Erythroblast (primary cell): ENCODE data around the gene TBCE.
"Not testable (repeated sequence)": the region's sequence is repeated elsewhere in the genome, so short reads cannot be mapped to it uniquely, and the experiment has no call there.

Experiments
- DNase-seq, 2 experiments: peaks; one replicate each; lab custom pipeline; 2025; lab: John Stamatoyannopoulos, UW
- GATA1 ChIP-seq: IDR thresholded peaks from 2 replicates; pipeline ENCODE4 v1.6.1; 2011; ENCODE audit warnings: low read depth, mild to moderate bottlenecking, control low read depth, low read length, moderate library complexity
- POLR2A ChIP-seq: IDR thresholded peaks from 2 replicates; pipeline ENCODE4 v1.6.1; 2011; ENCODE audit warnings: mild to moderate bottlenecking, low read length

TBCE gene

DNA sequence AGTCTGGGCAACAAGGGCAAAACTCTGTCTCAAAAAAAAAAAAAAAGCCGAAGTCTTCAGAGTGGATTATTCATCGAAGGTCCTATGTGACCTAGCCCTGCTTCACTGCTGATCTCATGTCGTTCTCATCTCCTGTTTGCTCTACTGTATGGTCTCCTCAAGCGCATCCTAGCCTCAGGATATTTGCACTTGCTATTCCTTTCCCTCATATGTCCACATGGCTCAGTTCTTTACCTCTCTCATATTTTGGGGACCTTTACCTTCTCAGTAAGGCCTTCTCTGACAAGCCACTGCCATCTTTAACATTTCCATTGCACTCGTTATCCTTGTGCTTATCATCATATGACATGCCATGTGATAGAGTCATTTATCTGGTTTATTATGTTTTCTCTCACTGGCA is 2.6 kb downstream of the TBCE start:
- peak in 1 of 2 experiments; percentile 11 for DNase-seq
- TF ChIP-seq POLR2A (no peak), GATA1 (no peak)

DNA sequence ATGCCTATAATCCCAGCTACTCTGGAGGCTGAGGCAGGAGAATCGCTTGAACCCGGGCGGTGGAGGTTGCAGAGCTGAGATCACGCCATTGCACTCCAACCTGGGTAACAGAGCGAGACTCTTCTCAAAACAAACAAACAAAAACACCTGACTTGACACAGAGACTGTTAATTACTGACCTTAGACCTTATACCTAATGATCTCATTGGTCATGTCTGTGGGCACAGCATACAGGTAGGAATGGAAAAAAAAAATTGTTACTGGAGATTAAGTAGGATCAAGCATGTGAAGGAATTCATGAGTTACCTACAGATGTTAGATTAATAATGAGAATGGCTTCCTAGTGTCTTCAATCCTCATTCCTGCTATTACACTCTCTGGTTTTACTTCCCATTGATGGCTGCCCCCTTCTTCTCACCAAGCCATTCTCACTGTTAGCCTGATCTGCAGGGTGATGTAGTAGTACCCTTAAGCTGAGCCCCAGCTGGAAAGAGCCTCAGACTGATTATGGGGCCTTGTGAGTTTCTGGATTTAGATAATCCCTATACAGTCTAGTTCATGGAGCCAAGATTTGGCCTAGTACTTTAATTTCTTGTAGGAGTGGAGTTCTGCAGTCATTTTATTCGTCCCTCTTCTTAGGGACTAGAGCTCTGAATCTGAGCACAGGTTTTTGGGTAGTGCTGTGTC is 8.8 kb downstream of the TBCE start:
- DNase-seq: no peak
- TF ChIP-seq POLR2A (no peak), GATA1 (no peak)

DNA sequence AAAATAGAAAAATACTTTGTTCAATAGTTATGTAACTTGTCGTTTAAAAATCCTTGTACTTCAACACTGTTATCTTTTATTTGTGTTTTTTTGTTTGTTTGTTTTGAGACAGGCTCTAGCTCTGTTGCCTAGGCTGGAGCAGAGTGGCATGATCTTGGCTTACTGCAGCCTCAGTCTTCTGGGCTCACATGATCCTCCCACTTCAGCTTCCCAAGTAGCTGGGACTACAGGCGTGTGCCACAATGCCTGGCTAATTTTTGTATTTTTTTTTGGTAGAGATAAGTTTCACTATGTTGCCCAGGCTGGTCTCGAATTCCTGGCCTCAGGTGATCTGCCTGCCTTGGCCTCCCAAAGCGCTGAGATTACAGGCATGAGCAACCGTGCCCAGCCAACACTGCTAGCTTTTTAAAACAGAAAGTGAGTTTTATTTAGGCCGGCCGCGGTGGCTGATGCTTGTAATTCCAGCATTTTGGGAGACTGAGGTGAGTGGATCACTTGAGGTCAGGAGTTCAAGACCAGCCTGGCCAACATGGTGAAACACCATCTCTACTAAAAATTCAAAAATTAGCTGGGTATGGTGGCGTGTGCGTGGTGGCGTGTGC is 11.0 kb downstream of the TBCE start:
- DNase-seq: not testable (repeated sequence)

DNA sequence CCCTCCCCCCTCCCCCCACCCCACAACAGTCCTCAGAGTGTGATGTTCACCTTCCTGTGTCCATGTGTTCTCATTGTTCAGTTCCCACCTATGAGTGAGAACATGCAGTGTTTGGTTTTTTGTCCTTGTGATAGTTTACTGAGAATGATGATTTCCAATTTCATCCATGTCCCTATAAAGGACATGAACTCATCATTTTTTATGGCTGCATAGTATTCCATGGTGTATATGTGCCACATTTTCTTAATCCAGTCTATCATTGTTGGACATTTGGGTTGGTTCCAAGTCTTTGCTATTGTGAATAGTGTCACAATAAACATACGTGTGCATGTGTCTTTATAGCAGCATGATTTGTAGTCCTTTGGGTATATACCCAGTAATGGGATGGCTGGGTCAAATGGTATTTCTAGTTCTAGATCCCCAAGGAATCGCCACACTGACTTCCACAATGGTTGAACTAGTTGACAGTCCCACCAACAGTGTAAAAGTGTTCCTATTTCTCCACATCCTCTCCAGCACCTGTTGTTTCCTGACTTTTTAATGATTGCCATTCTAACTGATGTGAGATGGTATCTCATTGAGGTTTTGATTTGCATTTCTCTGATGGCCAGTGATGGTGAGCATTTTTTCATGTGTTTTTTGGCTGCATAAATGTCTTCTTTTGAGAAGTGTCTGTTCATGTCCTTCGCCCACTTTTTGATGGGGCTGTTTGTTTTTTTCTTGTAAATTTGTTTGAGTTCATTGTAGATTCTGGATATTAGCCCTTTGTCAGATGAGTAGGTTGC is 14.9 kb downstream of the TBCE start:
- DNase-seq: not testable (repeated sequence)

DNA sequence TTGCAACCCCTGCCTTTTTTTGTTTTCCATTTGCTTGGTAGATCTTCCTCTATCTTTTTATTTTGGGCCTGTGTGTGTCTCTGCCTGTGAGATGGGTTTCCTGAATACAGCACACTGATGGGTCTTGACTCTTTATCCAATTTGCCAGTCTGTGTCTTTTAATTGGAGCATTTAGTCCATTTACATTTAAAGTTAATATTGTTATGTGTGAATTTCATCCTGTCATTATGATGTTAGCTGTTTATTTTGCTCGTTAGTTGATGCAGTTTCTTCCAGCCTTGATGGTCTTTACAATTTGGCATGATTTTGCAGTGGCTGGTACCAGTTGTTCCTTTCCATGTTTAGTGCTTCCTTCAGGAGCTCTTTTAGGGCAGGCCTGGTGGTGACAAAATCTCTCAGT is 18.4 kb downstream of the TBCE start:
- DNase-seq: not testable (repeated sequence)

DNA sequence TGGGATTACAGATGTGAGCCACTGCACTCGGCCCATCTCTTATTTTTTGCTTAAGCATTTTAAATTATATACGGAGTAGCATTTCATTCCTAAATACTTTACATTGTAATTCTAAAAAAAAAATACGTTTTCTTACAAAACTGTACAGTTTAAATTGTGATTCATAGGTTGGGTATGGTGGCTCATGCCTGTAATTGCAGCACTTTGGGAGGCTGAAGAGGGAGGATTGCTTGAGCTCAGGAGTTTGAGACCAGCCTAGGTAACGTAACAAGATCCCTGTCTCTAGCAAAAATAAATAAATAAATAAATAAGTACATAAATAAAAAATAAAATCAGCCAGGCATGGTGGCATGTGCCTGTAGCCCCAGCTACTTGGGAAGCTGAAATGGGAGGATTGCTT is 24.6 kb downstream of the TBCE start:
- TF ChIP-seq GATA1 (no peak), POLR2A (no peak)
- no peak for DNase-seq

DNA sequence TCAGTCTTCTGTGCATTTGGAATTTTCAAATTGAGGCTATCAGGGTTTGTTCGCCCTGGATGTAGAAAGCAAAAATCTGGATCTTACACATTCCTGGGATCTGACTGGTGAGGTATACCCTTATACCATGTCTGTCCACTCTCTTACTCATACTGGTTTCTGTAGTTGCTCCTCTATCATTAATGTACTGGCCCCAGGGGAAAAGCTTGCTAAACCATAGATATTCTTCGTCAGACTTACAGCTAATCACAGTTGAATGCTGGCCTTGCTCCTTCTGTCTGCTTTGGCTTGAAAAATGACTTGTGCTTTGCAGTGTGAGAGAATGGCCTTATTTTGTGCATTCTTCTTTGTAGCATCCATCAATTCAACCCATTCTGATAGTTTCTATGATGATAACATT is 30.5 kb downstream of the TBCE start:
- TF ChIP-seq POLR2A (no peak), GATA1 (no peak)
- no peak for DNase-seq

DNA sequence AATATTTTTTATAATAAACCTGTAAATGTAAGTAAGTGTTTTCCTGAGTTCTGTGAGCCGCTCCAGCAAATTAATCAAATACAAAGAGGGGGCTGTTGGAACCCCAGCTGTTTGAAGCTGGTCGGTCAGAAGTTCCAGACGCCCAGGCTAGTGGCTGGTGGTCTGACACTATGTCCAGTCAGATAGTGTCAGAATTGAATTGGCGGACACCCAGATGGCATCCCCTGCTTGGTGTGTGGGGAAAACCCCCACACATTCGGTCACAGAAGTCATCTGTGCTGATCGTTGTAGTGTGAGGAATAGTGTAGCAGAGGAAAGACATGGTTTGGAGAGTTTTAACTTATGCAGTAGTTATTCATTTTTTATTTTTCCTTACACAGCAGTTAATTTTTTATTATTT is 32.4 kb downstream of the TBCE start:
- no peak for DNase-seq
- TF ChIP-seq POLR2A: no peak
- TF ChIP-seq GATA1: no peak

DNA sequence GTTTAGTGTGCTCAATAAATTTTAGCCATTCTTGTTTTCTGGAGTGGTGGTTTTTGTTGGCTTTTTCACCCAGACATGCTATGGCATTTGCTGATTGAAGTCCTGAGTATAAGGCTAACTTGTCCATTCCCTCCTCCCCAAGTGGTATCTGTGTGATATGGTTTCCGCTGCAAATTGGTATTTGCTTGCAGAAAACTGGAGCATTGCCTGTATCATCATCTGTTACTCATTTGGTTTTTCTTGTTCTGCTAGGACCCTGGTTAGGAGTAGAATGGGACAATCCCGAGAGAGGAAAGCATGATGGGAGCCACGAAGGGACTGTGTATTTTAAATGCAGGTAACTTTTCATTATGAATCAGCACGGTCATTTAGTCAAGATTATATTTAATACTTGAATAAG is 34.0 kb downstream of the TBCE start:
- no peak for TF ChIP-seq GATA1
- DNase-seq: no peak

DNA sequence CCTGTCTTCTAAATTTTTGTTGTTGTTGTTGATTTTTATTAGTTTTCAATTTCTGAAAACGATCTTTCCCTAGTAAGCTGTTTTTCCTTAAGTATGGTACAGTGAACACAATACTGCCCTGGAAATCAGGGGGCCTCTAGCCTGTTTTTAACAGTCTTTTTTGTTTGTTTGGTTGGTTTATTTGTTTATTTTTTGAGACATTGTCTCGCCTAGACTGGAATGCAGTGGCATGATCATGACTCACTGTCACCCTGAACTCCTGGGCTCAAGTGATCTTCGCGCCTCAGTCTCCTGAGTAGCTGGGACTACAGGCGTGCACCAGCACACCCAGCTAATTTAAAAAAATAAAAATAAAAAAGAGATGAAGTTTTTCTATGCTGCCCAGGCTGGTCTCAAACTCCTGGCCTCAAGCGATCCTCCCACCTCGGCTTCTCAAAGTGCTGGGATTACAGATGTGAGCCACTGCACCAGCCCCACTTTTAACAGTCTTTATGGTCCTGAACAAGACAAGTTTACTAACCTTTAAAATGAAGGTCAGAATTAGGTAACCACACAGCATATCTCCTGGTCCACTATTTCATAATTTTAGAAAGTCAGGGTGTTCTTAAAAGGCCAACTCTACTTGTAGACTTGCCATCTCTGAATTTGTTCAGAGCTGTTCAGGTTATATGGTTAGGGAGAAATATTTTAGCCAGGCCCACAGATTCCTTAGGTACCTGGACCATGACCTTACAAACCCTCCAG is 35.4 kb downstream of the TBCE start:
- DNase-seq: no peak
- TF ChIP-seq POLR2A (no peak), GATA1 (no peak)

DNA sequence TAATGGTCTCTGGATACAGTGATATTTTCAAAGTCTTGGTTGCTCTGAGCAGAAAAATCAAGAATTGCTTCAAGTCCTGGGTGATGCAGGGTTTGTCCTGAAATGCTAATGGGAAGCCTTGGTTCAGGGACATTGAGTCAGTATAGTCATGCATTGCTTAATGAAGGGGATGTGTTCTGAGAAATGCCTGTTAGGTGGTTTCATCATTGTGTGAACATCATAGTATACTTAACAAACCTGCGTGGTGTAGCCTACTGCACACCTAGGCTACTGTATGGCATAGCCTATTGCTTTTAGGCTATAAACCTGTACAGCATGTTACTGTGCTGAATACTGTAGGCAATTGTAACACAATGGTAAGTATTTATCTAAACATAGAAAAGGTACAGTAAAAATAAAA is 36.4 kb downstream of the TBCE start:
- TF ChIP-seq GATA1 (no peak), POLR2A (no peak)
- no peak for DNase-seq

DNA sequence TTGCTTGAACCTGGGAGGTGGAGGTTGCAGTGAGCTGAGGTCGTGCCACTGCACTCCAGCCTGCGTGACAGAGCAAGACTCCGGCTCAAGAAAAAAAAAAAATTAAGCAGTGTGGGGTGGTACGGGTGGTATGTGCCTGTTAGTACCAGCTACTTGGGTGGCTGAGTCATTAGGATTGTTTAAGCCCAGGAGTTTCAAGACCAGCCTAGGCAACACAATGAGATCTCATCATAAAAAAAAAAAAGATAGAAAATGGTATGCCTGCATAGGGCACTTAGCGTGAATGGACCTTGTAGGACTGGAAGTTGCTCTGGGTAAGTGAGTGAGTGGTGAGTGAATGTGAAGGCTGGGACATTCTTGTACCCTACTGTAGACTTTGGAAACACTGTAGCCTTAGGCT is 37.0 kb downstream of the TBCE start:
- DNase-seq: no peak

DNA sequence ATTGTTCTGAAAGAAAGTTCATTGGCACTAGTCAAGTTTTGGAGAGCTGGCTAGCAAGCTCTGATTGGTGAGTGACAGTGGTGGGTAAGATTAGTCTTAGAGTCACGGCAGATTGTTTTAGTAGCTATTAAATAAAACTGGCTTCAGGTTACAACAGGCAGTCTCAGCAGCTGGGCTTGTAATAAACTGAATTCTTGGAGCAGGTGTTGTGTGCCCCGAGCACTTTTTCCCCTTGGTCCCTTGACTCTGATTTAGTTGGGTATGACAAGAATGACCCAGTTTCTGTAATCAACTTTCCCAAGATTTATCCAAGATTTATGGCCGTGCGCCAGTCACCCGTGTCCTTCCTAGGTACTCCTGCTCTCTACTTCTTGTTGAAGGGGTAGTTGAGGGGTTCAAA is 40.2 kb downstream of the TBCE start:
- TF ChIP-seq GATA1 (no peak), POLR2A (no peak)
- DNase-seq: no peak

More for the DNA sequence above, 37.0 kb downstream of the TBCE start:
- no peak for TF ChIP-seq POLR2A
- TF ChIP-seq GATA1: no peak

DNA sequence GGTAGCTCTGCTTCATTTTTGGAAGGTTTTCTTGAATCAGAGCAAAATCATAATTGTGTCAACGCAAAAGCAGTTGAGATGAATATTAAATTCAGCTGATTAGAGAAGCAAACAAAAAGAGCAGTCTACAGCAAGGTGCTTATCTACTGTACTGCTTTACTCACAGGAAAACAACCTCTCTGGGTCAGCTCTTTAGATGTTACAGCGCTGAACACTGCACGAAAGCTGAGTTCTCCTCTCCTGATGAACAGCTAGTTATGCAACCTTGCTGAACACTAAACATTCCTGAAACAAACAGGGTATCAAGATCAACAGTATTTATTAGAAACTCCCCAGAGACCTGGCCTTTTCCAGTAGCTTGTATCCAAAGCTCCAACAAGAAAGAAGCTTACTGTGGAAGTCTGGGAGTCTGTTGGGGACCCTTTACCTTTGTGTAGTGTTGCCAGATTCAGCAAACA is 41.3 kb downstream of the TBCE start:
- DNase-seq: no peak
- TF ChIP-seq GATA1: no peak
- TF ChIP-seq POLR2A: no peak
